Endothelial cell of umbilical vein (primary cell): ENCODE results near the gene ATG5. TPM values are rescaled to one million over a fixed set of nuclear protein-coding genes. Genes with fewer than 3 reads are reported as not detected.

ENCODE experiments used
- BruUV-seq: library from RNA; stranded (reverse); fragments of 400-500 nt; replicated peaks from 2 replicates; lab custom pipeline; 2021; lab: Mats Ljungman, UMichigan
- CTCF ChIA-PET: fragments of 300-600, 350-600 bp; sonication (Branson Sonifier 250); formaldehyde crosslinking; loops from one replicate; lab custom pipeline; 2021; ENCODE audit warnings: antibody characterized with exemption, inconsistent platforms; lab: Charles Lee
- POLR2A ChIA-PET: fragments of 300-600, 350-600 bp; sonication (Branson Sonifier 250); formaldehyde crosslinking; loops from one replicate; lab custom pipeline; 2021; ENCODE audit warnings: antibody characterized with exemption, inconsistent platforms; lab: Charles Lee
- DNase-seq: peaks from one replicate; pipeline ENCODE4 v3.0.0-alpha.2; 2011; ENCODE audit warnings: low read depth, low spot score
- FAIRE-seq: peaks from 2 replicates; lab custom pipeline; 2011; peaks lifted over from hg19 to GRCh38; lab: Jason Lieb, UNC
- H2AFZ ChIP-seq: 2 replicates; pipeline ENCODE4 v1.6.0; 2012; ENCODE audit warnings: low read depth, low read length, control low read depth, inconsistent platforms
- H3K27ac ChIP-seq: 2 replicates; pipeline ENCODE4 v1.5.1; 2011; ENCODE audit warnings: low read depth, mild to moderate bottlenecking, control low read depth, low read length, moderate library complexity; ENCODE audit not compliant: insufficient read depth
- H3K27me3 ChIP-seq, 2 experiments: 2 replicates each; pipeline versions ENCODE4 v1.6.0 to v1.6.1; 2011; ENCODE audit warnings: low read length in 2 of 2, mixed read lengths in 1 of 2; ENCODE audit not compliant: control insufficient read depth in 2 of 2, insufficient read depth in 2 of 2
- H3K36me3 ChIP-seq, 2 experiments: 2 replicates in 1 of 2; 3 replicates in 1 of 2; pipeline ENCODE4 v1.5.1; 2011; ENCODE audit warnings: low read length in 2 of 2, mild to moderate bottlenecking in 1 of 2, moderate library complexity in 1 of 2; ENCODE audit not compliant: control insufficient read depth in 2 of 2, insufficient read depth in 2 of 2; ENCODE audit errors: extremely low read depth in 1 of 2
- H3K4me1 ChIP-seq: 3 replicates; pipeline ENCODE4 v1.5.1; 2011; ENCODE audit warnings: mild to moderate bottlenecking, low read length; ENCODE audit not compliant: control insufficient read depth, insufficient read depth; ENCODE audit errors: extremely low read depth
- H3K4me2 ChIP-seq: 2 replicates; pipeline ENCODE4 v1.6.1; 2011; ENCODE audit warnings: low read length, control low read depth, mixed read lengths; ENCODE audit not compliant: insufficient read depth
- H3K4me3 ChIP-seq, 3 experiments: fragments of 200-600 bp in 1 of 3; sonication (generic), shearing (Covaris generic) in 1 of 3; replicated peaks in 1 of 3; 2 replicates each; pipeline ENCODE4 v1.5.1; 2011 to 2016; ENCODE audit warnings: control low read depth in 3 of 3, low read length in 3 of 3, mild to moderate bottlenecking in 2 of 3, inconsistent platforms in 1 of 3, low read depth in 1 of 3, moderate library complexity in 1 of 3; ENCODE audit not compliant: insufficient read depth in 1 of 3
- H3K79me2 ChIP-seq: 2 replicates; pipeline ENCODE4 v1.6.0; 2012; ENCODE audit warnings: low read length, inconsistent platforms; ENCODE audit not compliant: control insufficient read depth, insufficient read depth
- H3K9ac ChIP-seq: replicated peaks from 2 replicates; pipeline ENCODE3; 2011; ENCODE audit warnings: low read length, control low read depth; ENCODE audit not compliant: insufficient read depth; ENCODE audit errors: extremely low read depth
- H3K9me1 ChIP-seq: replicated peaks from 3 replicates; pipeline ENCODE4 v1.6.0; 2011; ENCODE audit warnings: mild to moderate bottlenecking, low read length; ENCODE audit not compliant: control insufficient read depth, insufficient read depth; ENCODE audit errors: extremely low read depth
- H3K9me3 ChIP-seq: replicated peaks from 2 replicates; pipeline ENCODE4 v1.5.1; 2012; ENCODE audit warnings: low read length, inconsistent platforms; ENCODE audit not compliant: control insufficient read depth, insufficient read depth
- H4K20me1 ChIP-seq: replicated peaks from 2 replicates; pipeline ENCODE3; 2011; ENCODE audit warnings: mild to moderate bottlenecking, low read length; ENCODE audit not compliant: control insufficient read depth, insufficient read depth; ENCODE audit errors: extremely low read depth
- EZH2 ChIP-seq: IDR thresholded peaks from 2 replicates; pipeline ENCODE4 v1.6.1; 2012; ENCODE audit warnings: borderline replicate concordance, low read depth, mild to moderate bottlenecking, moderate library complexity, low read length, inconsistent platforms; ENCODE audit not compliant: severe bottlenecking
- FOS ChIP-seq: IDR thresholded peaks from 2 replicates; pipeline ENCODE4 v1.6.1; 2011; ENCODE audit warnings: mild to moderate bottlenecking, low read length, moderate library complexity, borderline replicate concordance; ENCODE audit not compliant: insufficient read depth
- GATA2 ChIP-seq: IDR thresholded peaks from 2 replicates; pipeline ENCODE4 v1.7.0; 2011; ENCODE audit warnings: low read depth, mild to moderate bottlenecking, moderate library complexity, mixed read lengths, low read length; ENCODE audit not compliant: insufficient read length, insufficient read depth
- JUN ChIP-seq: IDR thresholded peaks from 2 replicates; pipeline ENCODE4 v1.6.1; 2011; ENCODE audit warnings: borderline replicate concordance, low read depth; ENCODE audit not compliant: insufficient read length, insufficient read depth
- MYC ChIP-seq: IDR thresholded peaks from one replicate; pipeline ENCODE4 v1.6.1; 2011; ENCODE audit warnings: mild to moderate bottlenecking, low read depth, low read length
- POLR2A ChIP-seq: IDR thresholded peaks from 2 replicates; pipeline ENCODE4 v1.6.1; 2012; ENCODE audit warnings: low read depth, mild to moderate bottlenecking, control low read depth, low read length
- POLR2AphosphoS5 ChIP-seq: IDR thresholded peaks from 2 replicates; pipeline ENCODE4 v1.6.1; 2012; ENCODE audit warnings: low read depth, mild to moderate bottlenecking, control low read depth, low read length, moderate library complexity; ENCODE audit not compliant: insufficient read depth
- dilution Hi-C: fragments of 300-500 bp; cut with MboI; formaldehyde crosslinking; loops from one replicate; pipeline ENCODE4 v1.15.0; 2019; ENCODE audit warnings: low sequenced_read_pairs; ENCODE audit not compliant: extremely low pct_ligation_motif_present
- intact Hi-C: fragments of 100-400 bp; cut with micrococcal nuclease; formaldehyde crosslinking; loops from one replicate; pipeline ENCODE4 v1.10.0; 2022
- polyA plus RNA-seq, 4 experiments: library from polyadenylated mRNA; depleted of rRNA in 3 of 4; stranded (reverse) in 3 of 4; unstranded in 1 of 4; fragments of >200 nt; gene quantifications; 2 replicates each; pipeline versions ENCODE4 v1.2.1 to v1.2.3, GENCODE V29; 2011 to 2012; ENCODE audit warnings: missing spikeins in 1 of 4
- total RNA-seq: library from RNA; stranded (reverse); gene quantifications from 2 replicates; pipeline ENCODE4 v1.2.3, GENCODE V29; 2021
- TF ChIP-seq, protein P1 (sequence below): IDR thresholded peaks from 2 replicates; pipeline ENCODE4 v1.6.1; 2011; ENCODE audit not compliant: insufficient read depth, insufficient read length
- TF ChIP-seq, protein P2 (sequence below), 2 donors: IDR thresholded peaks; 1 replicate in 1 of 2; 2 replicates in 1 of 2; pipeline ENCODE4 v1.5.1; 2011; ENCODE audit warnings: low read length in 2 of 2, mild to moderate bottlenecking in 2 of 2, moderate library complexity in 2 of 2, control low read depth in 1 of 2, inconsistent platforms in 1 of 2, low read depth in 1 of 2; ENCODE audit not compliant: insufficient read depth in 1 of 2; ENCODE audit errors: extremely low read depth in 1 of 2

ATG5 gene
- total and polyA plus RNA-seq, 2 donors (not counting 3 experiments of a cell fraction or from before 2014, with no cell fraction given) = 14.1 to 32.8 TPM

- BruUV-seq = no TSS peak
- FAIRE-seq (no peak), DNase-seq (no peak)
- intact Hi-C loops (no loop called here), dilution Hi-C loops (no loop called here)
- H3K79me2 ChIP-seq = no peaks in the 10 kb centered on the region
- no peak overlapping the region for H2AFZ ChIP-seq
- H3K4me1 ChIP-seq = no peaks in the 10 kb centered on the region
- H3K36me3 ChIP-seq = no peaks in the 10 kb centered on the region
- no peak overlapping the region for H3K9ac ChIP-seq
- ChIA-PET POLR2A (no interaction called here), CTCF (no interaction called here)
- no peak overlapping the region for H3K4me3 ChIP-seq
- no peak overlapping the region for H3K27ac ChIP-seq
- H4K20me1 ChIP-seq = no peaks in the 10 kb centered on the region
- no peak overlapping the region for H3K4me2 ChIP-seq
- no peaks in the 10 kb centered on the region for H3K9me1 ChIP-seq
- no peaks in the 10 kb centered on the region for H3K27me3 ChIP-seq
- H3K9me3 ChIP-seq = no peaks in the 10 kb centered on the region
- no peak for TF ChIP-seq MYC
- TF ChIP-seq POLR2AphosphoS5 = no peak
- no peak for TF ChIP-seq POLR2A
- TF ChIP-seq EZH2 = no peak
- TF ChIP-seq, protein P1, sequence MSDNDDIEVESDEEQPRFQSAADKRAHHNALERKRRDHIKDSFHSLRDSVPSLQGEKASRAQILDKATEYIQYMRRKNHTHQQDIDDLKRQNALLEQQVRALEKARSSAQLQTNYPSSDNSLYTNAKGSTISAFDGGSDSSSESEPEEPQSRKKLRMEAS = no peak
- TF ChIP-seq, protein P2, sequence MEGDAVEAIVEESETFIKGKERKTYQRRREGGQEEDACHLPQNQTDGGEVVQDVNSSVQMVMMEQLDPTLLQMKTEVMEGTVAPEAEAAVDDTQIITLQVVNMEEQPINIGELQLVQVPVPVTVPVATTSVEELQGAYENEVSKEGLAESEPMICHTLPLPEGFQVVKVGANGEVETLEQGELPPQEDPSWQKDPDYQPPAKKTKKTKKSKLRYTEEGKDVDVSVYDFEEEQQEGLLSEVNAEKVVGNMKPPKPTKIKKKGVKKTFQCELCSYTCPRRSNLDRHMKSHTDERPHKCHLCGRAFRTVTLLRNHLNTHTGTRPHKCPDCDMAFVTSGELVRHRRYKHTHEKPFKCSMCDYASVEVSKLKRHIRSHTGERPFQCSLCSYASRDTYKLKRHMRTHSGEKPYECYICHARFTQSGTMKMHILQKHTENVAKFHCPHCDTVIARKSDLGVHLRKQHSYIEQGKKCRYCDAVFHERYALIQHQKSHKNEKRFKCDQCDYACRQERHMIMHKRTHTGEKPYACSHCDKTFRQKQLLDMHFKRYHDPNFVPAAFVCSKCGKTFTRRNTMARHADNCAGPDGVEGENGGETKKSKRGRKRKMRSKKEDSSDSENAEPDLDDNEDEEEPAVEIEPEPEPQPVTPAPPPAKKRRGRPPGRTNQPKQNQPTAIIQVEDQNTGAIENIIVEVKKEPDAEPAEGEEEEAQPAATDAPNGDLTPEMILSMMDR (IDR thresholded peaks at IDR 0.05; ENCODE audit: extremely low read depth in 1 of 2, insufficient read depth in 1 of 2, low read depth in 1 of 2, low read length in 2 of 2) = no peak
- TF ChIP-seq JUN = no peak
- no peak for TF ChIP-seq FOS
- TF ChIP-seq GATA2 = no peak
These were observed 164.2 kb downstream of the ATG5 start for GRCh38 chr6:106161311-106161874.
